ENCODE results near the gene SPATA9. TPM values are rescaled to one million over a fixed set of nuclear protein-coding genes. Genes with fewer than 3 reads are reported as not detected.
"Not testable (repeated sequence)": the region's sequence is repeated elsewhere in the genome, so short reads cannot be mapped to it uniquely, and the experiment has no call there.

SPATA9 gene
- total RNA-seq, 1 donor, result 0.54 TPM

GRCh38 chr5:95709967-95710650 is 27.3 kb upstream of the SPATA9 start:
- DNase-seq (ENCODE audit: low read depth), result peak; percentile 45
- TF ChIP-seq, protein P1, sequence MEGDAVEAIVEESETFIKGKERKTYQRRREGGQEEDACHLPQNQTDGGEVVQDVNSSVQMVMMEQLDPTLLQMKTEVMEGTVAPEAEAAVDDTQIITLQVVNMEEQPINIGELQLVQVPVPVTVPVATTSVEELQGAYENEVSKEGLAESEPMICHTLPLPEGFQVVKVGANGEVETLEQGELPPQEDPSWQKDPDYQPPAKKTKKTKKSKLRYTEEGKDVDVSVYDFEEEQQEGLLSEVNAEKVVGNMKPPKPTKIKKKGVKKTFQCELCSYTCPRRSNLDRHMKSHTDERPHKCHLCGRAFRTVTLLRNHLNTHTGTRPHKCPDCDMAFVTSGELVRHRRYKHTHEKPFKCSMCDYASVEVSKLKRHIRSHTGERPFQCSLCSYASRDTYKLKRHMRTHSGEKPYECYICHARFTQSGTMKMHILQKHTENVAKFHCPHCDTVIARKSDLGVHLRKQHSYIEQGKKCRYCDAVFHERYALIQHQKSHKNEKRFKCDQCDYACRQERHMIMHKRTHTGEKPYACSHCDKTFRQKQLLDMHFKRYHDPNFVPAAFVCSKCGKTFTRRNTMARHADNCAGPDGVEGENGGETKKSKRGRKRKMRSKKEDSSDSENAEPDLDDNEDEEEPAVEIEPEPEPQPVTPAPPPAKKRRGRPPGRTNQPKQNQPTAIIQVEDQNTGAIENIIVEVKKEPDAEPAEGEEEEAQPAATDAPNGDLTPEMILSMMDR (IDR thresholded peaks at IDR 0.05; ENCODE audit: insufficient read depth, low read length), result no peak
- no peak overlapping the region for H3K4me3 ChIP-seq (ENCODE audit: low read depth, low read length)

- TF ChIP-seq, protein P1 (IDR thresholded peaks at IDR 0.05; ENCODE audit: insufficient read depth, low read length), result no peak
- no peak for DNase-seq (ENCODE audit: low read depth)
- no peak overlapping the region for H3K4me3 ChIP-seq (ENCODE audit: low read depth, low read length)
Measured at GRCh38 chr5:95708876-95709275, 26.1 kb upstream of the SPATA9 start.

DNA sequence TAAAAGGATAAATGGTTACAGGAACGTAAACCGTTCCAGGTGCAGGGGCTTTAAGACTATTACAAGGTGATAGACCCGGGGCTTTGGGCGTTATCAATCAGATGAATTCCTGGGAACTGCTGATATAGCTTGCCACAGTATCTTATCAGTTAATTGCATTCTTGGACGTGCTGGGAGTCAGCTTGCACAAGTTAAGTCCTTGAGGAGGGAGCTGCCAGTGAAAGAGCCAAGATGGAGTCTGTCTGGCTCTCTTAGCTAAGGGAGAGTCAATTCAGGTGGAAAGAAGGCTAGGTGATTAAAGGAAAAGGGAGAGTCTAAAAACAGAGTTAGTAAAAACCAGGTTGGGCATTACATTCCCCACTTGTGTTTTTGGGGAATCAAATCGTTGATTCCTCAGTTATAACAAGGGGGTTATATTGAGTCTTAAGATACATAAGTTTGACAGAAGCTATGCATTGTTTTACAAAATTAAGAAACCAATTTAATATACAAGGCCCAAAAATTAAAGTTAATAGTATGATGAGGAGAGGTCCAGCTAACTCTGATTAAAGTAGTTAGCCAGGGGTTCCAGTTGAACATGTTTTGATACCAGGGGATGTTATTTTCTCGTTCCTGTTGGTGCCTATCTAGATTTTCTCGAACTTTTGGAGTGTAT is 24.9 kb upstream of the SPATA9 start:
- not testable (repeated sequence) for DNase-seq (ENCODE audit: low read depth); H3K4me3 ChIP-seq (ENCODE audit: low read depth, low read length)

DNA sequence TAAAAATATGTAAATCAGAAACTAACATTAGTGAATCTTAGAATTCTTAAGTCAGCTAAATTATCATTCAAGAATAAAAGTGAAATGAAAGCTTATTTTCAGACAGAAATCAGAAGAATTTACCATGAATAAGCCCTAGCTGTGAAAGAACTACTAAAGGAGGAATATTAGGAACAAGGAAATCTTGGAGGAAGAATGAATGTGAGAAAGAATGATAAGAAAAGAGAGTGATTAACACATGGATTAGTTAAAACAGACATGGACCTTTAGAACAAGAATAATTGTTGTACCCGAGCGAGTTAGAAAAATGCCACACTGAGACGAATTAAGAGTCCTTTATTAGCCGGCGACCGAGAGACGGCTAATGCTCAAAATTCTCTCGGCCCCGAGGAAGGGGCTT is 24.3 kb upstream of the SPATA9 start:
- no peak for DNase-seq (ENCODE audit: low read depth)
- TF ChIP-seq, protein P1 (IDR thresholded peaks at IDR 0.05; ENCODE audit: insufficient read depth, low read length), result no peak
- H3K4me3 ChIP-seq (ENCODE audit: low read depth, low read length), result no peak overlapping the region

DNA sequence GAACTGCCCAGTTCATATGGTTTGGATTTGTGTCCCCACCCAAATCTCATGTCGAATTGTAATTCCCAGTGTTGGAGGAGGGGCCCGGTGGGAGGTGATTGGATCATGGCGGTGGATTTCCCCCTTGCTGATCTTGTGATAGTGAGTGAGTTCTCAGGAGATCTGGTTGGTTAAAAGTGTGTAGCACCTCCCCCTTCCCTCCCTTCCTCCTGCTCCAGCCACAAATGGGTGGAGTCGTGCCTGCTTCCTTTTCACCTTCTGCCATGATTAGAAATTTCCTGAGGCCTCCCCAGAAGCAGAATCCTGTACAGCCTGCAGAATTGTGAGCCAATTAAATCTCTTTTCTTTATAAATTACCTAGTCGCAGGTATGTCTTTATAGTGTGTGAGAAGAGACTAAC is 23.4 kb upstream of the SPATA9 start:
- not testable (repeated sequence) for H3K4me3 ChIP-seq (ENCODE audit: low read depth, low read length)

GRCh38 chr5:95704150-95704549 is 21.4 kb upstream of the SPATA9 start:
- DNase-seq (ENCODE audit: low read depth), result no peak
- TF ChIP-seq, protein P1 (IDR thresholded peaks at IDR 0.05; ENCODE audit: insufficient read depth, low read length), result no peak

More for the DNA sequence above, 23.4 kb upstream of the SPATA9 start:
- not testable (repeated sequence) for DNase-seq (ENCODE audit: low read depth)

GRCh38 chr5:95701074-95701473 is 18.3 kb upstream of the SPATA9 start:
- TF ChIP-seq, protein P1 (IDR thresholded peaks at IDR 0.05; ENCODE audit: insufficient read depth, low read length), result no peak
- no peak for DNase-seq (ENCODE audit: low read depth)

More at GRCh38 chr5:95704150-95704549, 21.4 kb upstream of the SPATA9 start:
- no peak overlapping the region for H3K4me3 ChIP-seq (ENCODE audit: low read depth, low read length)

GRCh38 chr5:95699337-95699736 is 16.5 kb upstream of the SPATA9 start:
- no peak for DNase-seq (ENCODE audit: low read depth)
- TF ChIP-seq, protein P1 (IDR thresholded peaks at IDR 0.05; ENCODE audit: insufficient read depth, low read length), result no peak
- no peak overlapping the region for H3K4me3 ChIP-seq (ENCODE audit: low read depth, low read length)

More at GRCh38 chr5:95701074-95701473, 18.3 kb upstream of the SPATA9 start:
- no peak overlapping the region for H3K4me3 ChIP-seq (ENCODE audit: low read depth, low read length)

Data from fibroblast of the aortic adventitia (primary cell).